ENCODE data around the gene TP73. TPM values are rescaled to one million over a fixed set of nuclear protein-coding genes. Genes with fewer than 3 reads are reported as not detected.

Gene TP73
- 1.4 and 1.5 TPM in 2 replicates for total RNA-seq

DNA sequence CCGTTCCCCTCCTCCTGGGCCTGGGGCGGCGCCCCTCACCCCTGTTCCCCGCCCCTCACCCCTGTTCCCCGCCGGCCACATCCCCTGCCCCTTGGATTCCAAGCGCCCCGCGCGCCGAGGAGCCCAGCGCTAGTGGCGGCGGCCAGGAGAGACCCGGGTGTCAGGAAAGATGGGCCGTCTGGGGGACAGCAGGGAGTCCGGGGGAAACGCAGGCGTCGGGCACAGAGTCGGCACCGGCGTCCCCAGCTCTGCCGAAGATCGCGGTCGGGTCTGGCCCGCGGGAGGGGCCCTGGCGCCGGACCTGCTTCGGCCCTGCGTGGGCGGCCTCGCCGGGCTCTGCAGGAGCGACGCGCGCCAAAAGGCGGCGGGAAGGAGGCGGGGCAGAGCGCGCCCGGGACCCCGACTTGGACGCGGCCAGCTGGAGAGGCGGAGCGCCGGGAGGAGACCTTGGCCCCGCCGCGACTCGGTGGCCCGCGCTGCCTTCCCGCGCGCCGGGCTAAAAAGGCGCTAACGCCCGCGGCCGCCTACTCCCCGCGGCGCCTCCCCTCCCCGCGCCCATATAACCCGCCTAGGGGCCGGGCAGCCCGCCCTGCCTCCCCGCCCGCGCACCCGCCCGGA, at the start of gene TP73:
Gene TP73 (plus strand): TSS at position 587 of the 618 bp plus-strand sequence. CDS start 29,850 bp downstream, outside the sequence.
- H3K4me3 Mint-ChIP-seq: peak within 1 kb of the TSS; percentile 53
- DNase-seq (ENCODE audit: low spot score): no peak
- intact Hi-C loops (cut with micrococcal nuclease): loop anchor here (2.0 kb wide), 1 partner anchor 145 kb away; the partner anchor contains the start of gene LRRC47
- peaks cover 40% of the 10 kb centered on the region for H3K27me3 Mint-ChIP-seq (ENCODE audit: insufficient read depth)
- peaks cover 16% of the 10 kb centered on the region for H3K4me1 Mint-ChIP-seq (ENCODE audit: low read depth)
- no peaks in the 10 kb centered on the region for H3K9me3 Mint-ChIP-seq
- H3K27ac Mint-ChIP-seq: peak within 1 kb of the TSS; percentile 29
- H3K36me3 Mint-ChIP-seq (ENCODE audit: low read depth): peaks cover 2% of the 10 kb centered on the region

DNA sequence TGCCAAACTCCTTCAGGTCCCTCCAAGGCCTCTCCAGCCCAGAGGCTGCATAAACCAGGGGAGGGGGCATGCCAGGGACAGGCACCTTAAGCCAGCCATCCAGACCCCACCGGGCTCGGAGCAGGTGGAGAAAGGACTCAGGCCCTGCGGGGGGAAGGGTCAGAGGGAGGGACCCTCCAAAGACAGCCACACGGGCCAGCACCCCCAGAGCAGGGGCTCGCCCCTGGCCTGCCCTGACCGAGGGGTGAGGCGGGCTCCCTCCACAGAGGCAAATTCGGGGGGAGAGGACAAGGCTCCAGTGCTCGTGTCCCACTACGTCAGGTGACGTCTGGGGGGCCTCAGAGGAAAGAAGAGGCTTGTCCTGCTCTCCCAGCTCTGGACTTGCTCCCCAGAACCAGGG, 49.2 kb upstream of the TP73 start:
- no peak for DNase-seq (ENCODE audit: low spot score)
- Mint-ChIP-seq H3K27me3 (ENCODE audit: insufficient read depth) (no peaks in the 10 kb centered on the region), H3K9me3 (no peaks in the 10 kb centered on the region), H3K27ac (no peak overlapping the region), H3K36me3 (ENCODE audit: low read depth) (no peaks in the 10 kb centered on the region), H3K4me3 (no peak overlapping the region), H3K4me1 (ENCODE audit: low read depth) (no peaks in the 10 kb centered on the region)
- intact Hi-C loops (cut with micrococcal nuclease): no loop called here

DNA sequence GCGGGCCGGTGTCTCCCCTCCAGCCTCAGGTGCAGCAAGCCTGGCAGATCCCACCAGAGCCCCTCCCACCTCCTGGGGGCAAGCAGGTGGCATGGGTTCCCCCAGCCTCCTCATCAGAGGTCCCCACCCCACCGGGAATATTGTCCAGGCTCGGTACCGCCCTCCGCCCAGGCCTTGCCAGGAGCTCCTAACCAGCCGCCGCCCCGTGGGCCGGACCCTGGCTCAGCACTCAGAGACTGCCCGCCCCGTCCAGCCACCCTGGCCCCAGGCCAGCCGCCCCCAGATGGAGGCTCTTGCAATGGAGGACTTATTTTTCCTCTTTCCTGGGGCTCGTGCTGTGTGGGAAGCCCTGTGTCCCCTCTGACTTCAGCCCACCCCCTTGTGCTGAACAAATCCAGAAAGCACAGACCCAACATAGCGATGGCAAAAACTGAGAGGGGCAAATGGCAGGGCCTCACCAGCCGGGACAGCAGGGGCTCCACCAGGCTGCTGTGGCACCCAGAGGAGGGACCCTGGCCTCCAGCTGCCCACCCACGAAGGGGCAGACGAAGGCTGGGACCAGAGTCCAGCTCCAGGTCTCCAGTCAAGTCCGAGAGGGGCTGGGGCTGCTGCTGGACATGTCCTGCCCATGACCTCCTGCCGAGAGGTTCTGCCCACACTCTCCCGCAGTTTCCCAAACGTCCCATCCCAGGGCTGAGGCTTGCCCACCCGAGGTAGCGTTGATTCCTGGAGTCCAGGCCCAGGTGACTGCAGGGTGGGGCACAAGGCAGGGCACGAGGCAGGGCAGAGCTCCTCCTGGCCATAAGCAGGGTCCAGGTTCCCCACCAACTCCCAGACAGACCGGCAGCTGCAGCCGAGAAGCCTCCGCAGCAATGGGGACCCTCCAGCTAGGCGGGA, 48.5 kb upstream of the TP73 start:
- no peak for DNase-seq (ENCODE audit: low spot score)
- H3K9me3 Mint-ChIP-seq: no peaks in the 10 kb centered on the region
- no peaks in the 10 kb centered on the region for H3K27me3 Mint-ChIP-seq (ENCODE audit: insufficient read depth)
- no peaks in the 10 kb centered on the region for H3K36me3 Mint-ChIP-seq (ENCODE audit: low read depth)
- intact Hi-C loops (cut with micrococcal nuclease): no loop called here
- no peaks in the 10 kb centered on the region for H3K4me1 Mint-ChIP-seq (ENCODE audit: low read depth)
- H3K4me3 Mint-ChIP-seq: no peak overlapping the region
- no peak overlapping the region for H3K27ac Mint-ChIP-seq

DNA sequence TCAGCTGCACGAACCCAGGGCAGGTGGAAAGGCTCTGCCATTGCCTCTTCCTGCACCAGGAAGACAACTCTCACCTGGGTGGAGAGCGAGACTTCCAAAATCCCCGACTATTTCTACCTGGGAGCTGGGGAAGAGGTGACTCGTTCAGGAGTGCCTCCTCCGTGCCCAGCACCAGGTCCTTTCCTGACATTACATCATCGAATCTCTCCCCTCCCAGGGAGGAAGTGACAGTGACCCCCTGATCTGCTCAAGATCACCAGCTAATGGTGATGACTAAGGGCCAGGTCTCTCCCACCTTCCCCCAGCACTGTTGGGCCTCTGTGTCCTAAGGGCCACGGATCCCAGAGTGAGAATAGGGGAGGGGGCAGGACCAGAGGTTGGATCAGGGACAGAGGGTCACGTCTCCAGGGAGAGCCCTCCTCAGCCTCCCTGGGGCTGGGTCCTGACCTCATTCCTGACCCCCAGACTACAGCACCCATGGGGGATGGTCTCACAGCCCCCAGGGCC, 47.8 kb upstream of the TP73 start:
- H3K4me1 Mint-ChIP-seq (ENCODE audit: low read depth): no peaks in the 10 kb centered on the region
- H3K4me3 Mint-ChIP-seq: no peak overlapping the region
- peaks cover 2% of the 10 kb centered on the region for H3K27me3 Mint-ChIP-seq (ENCODE audit: insufficient read depth)
- H3K9me3 Mint-ChIP-seq: no peaks in the 10 kb centered on the region
- no peak overlapping the region for H3K27ac Mint-ChIP-seq
- DNase-seq (ENCODE audit: low spot score): no peak
- intact Hi-C loops (cut with micrococcal nuclease): no loop called here
- no peaks in the 10 kb centered on the region for H3K36me3 Mint-ChIP-seq (ENCODE audit: low read depth)

DNA sequence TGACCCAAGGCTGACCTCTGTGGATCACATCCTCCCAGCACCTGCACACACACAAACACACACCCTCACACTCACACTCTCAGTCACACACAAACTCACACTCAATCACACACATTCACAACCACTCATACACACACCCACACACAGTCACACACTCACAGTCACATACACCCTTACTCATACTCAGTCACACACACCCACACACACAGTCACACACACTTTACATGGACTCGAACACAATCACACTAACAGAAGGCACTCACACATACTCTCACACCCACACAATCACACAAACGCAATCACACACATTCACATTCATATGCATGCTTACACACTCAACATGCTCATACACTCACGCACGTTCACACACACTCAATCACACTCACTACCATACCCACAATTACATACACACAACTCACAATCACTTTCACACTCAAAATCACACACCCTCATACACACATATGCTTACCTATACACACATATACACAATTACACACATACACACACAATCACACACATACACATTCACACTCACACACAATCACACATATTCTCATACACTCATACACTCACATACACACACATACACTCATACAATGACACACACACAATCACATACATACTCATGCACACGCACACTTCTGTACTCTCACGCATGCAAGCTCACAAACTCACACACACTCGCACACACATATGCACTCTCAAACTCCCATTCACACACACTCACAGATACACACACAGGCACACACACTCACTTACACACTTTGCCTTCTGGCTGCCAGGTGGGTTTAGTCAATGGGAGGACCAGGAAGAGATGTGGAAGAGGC, 47.1 kb upstream of the TP73 start:
- intact Hi-C loops (cut with micrococcal nuclease): no loop called here
- H3K27ac Mint-ChIP-seq: no peak overlapping the region

DNA sequence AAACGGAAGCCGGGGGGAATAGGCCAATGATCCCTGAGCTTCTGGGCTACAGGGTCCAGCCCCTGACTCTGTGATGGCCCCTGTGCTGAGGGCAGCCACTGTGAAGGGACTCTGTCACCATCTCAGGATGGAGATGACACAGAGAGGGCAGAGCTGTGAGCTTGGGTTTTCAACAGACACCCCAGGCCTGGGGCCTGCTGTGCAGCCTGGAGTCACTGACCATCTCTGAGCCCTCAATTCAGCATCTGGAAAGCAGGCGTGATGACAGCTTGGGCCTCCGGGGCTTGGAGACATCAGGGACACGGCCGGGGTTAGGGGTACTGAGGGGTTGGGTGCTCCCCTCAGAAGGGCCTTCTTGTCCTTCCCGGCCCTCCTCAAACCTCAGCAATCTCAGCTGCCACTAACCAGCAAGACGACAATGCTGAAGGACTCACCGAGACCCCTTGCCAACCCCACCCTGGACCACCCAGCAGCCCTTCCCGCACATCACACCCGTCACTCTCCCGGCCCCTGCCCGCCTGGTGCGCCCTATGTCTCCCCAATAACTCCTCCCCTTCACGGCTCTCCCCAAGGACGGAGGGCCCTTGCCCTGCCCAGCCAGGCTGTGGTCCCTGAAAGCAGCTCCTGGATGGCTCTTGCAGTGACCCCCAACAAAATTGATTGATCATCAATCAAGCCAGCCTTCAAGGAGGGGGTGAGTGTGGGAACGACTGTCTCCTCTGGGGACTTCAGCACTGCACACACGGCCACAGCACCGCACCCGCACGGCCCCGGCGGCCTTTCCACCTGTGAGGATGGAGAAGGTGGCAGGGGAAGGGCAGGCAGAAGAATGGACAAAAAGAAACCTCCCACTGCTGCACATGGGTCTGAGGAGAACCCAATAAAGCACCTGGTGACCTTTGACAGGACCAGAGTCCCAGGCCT, 45.3 kb upstream of the TP73 start:
- Mint-ChIP-seq H3K36me3 (ENCODE audit: low read depth) (no peaks in the 10 kb centered on the region), H3K4me1 (ENCODE audit: low read depth) (no peaks in the 10 kb centered on the region), H3K9me3 (no peaks in the 10 kb centered on the region), H3K4me3 (no peak overlapping the region), H3K27me3 (ENCODE audit: insufficient read depth) (peaks cover 11% of the 10 kb centered on the region), H3K27ac (no peak overlapping the region)
- intact Hi-C loops (cut with micrococcal nuclease): no loop called here
- no peak for DNase-seq (ENCODE audit: low spot score)

More for the DNA sequence above, 47.1 kb upstream of the TP73 start:
- Mint-ChIP-seq H3K27me3 (ENCODE audit: insufficient read depth) (peaks cover 2% of the 10 kb centered on the region), H3K9me3 (no peaks in the 10 kb centered on the region), H3K4me3 (no peak overlapping the region), H3K4me1 (ENCODE audit: low read depth) (no peaks in the 10 kb centered on the region), H3K36me3 (ENCODE audit: low read depth) (no peaks in the 10 kb centered on the region)
- no peak for DNase-seq (ENCODE audit: low spot score)

DNA sequence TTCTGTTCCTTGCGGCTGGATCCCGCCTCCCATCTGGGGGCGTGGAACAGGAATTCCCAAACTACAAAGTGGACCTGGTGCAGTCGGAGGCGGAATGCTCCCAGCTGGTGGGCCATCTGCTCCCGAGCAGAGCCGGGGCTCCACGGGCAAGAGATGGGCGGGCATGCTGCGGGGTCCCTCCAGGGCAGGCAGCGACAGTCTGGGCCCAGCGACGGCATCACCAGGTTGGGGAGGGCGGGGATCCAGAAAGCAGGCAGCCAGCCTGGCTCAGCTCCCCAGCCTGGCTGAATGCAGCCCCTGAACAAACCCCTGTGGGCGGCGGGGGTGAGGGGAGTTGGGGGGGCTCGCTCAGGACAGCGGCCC, 44.6 kb upstream of the TP73 start:
- Mint-ChIP-seq H3K36me3 (ENCODE audit: low read depth) (no peaks in the 10 kb centered on the region), H3K4me3 (no peak overlapping the region)

DNA sequence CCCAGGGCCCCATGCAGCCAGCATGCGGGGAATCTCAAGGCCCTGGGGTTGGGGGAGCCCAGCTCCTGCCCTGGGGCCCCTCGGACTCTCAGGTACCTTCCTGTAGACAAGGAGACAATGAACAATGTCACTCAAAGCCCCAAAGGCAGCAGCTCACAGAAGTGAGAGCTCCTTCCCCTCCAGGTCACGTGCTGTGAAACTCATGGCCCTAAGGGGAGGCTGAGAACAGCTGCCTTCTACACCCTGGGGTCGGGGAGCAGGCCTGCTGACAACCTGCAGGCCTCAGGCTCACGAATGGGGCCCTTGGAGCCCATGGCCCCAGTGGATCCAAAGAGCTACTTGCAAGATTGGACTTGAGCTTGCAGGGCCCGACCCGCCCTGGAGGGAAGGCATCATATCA, 44.2 kb upstream of the TP73 start:
- no peaks in the 10 kb centered on the region for H3K4me1 Mint-ChIP-seq (ENCODE audit: low read depth)
- intact Hi-C loops (cut with micrococcal nuclease): no loop called here
- no peak overlapping the region for H3K4me3 Mint-ChIP-seq
- H3K27ac Mint-ChIP-seq: no peak overlapping the region
- no peaks in the 10 kb centered on the region for H3K36me3 Mint-ChIP-seq (ENCODE audit: low read depth)
- H3K9me3 Mint-ChIP-seq: no peaks in the 10 kb centered on the region
- peaks cover 16% of the 10 kb centered on the region for H3K27me3 Mint-ChIP-seq (ENCODE audit: insufficient read depth)
- no peak for DNase-seq (ENCODE audit: low spot score)

More for the DNA sequence above, 44.6 kb upstream of the TP73 start:
- intact Hi-C loops (cut with micrococcal nuclease): no loop called here
- Mint-ChIP-seq H3K27ac (no peak overlapping the region), H3K4me1 (ENCODE audit: low read depth) (no peaks in the 10 kb centered on the region), H3K9me3 (no peaks in the 10 kb centered on the region), H3K27me3 (ENCODE audit: insufficient read depth) (peaks cover 16% of the 10 kb centered on the region)
- no peak for DNase-seq (ENCODE audit: low spot score)

DNA sequence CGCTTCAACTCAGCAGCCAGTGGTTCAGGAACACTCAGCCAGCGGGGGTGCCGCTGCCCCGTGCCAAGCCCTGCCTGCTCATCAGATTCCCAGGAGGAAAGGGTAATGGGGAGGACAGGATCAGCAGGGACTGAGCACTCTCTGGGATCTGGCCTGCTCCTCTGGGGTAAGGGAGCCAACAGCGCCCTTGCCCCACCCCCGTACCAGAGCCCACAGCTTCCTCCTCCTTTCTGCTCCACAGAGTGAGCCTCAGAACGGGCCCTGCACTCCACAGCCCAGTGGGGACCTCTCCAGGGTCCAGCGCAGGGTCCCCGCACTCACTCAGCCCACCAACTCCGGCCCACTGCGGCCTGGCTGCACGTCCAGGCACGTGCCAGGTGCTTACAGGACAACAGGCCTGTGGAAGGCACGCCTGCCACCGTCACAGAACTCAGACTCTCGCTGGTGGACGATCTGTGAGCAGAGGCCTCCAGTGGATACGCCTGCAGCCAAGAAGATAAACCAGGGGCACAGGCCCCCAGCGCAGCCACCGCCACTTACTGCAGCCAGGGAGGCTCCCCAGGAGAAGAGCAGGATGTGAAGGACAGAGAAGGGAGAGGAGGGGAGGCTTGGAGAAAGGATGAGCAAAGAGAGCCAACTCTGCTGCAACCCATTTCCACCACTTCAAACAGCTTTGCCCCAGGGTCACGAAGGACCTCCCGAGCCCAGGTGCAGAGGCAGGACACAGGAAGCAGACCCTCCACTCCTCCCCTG, 43.1 kb upstream of the TP73 start:
- Mint-ChIP-seq H3K27ac (no peak overlapping the region), H3K27me3 (ENCODE audit: insufficient read depth) (peaks cover 21% of the 10 kb centered on the region), H3K9me3 (no peaks in the 10 kb centered on the region), H3K4me3 (no peak overlapping the region), H3K36me3 (ENCODE audit: low read depth) (no peaks in the 10 kb centered on the region), H3K4me1 (ENCODE audit: low read depth) (no peaks in the 10 kb centered on the region)
- intact Hi-C loops (cut with micrococcal nuclease): no loop called here
- no peak for DNase-seq (ENCODE audit: low spot score)

DNA sequence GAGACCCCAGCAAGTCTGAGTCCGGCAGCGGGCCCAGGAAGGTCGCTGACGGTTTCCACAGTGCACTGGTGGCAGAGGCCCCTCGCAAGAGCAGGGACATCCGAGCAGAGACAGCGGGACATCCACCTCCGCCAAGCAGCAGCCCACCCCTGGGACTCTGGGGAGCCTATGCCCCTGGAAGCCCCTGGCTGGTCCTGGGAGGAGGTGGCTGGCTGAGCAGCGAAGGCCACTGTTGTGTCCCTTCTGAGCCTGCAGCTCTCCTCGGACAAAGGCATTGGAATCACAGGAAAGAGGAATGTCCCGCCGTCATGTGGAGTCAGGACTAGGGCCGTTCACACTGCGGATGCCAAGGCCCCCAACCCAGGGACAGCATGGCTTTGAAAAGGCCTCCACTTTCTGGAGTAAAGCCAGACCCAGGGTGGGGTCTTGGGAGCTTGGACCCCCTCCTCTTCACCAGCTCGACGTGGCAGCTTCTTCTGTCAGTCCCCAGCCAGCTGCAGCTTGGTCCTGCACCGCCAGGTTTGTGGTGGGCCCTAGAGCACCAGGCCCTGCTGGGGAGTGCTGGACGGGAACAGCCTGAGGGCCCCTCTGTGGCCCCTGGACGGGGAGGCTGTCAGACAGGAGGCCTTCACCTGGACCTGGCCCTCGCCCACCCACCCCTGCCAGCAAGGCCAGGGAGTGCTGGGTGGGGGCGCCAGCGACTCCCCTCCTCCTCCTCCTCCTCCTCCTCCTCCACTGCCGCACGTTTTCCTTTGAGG, 42.4 kb upstream of the TP73 start:
- Mint-ChIP-seq H3K4me1 (ENCODE audit: low read depth) (no peaks in the 10 kb centered on the region), H3K9me3 (no peaks in the 10 kb centered on the region), H3K4me3 (no peak overlapping the region), H3K27me3 (ENCODE audit: insufficient read depth) (peaks cover 21% of the 10 kb centered on the region), H3K27ac (no peak overlapping the region), H3K36me3 (ENCODE audit: low read depth) (no peaks in the 10 kb centered on the region)
- intact Hi-C loops (cut with micrococcal nuclease): no loop called here
- DNase-seq (ENCODE audit: low spot score): no peak

DNA sequence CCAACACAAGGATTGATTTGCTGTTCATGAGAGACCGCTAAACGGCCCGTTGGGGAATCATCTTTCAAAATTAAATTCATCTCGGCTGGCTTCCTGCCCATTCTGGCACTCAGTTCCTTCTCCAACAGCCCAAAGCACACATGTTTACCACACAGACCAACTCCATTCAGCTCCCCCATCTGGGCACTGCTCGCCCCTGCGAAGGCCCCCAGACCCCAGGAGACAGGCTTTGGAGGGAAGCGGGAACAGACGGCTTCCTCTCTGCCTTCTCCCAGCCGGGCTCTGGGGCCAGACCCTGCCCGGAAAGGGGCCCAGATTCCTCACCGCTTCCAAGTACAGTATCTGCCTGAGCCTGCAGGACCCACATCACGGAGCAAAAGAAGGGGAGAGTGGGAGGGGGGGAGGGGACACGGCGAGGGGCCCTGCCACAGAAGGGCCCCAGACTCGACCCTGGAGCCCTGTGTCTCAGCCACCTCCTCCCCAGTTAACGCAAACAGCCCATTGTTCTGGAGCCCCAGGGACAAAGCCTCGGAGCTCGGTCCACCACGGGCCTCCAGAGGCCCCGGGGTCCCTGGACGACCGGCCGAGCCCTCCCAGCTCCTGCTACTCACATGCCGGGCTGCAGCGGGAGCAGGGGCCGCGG, 41.7 kb upstream of the TP73 start:
- H3K4me1 Mint-ChIP-seq (ENCODE audit: low read depth): no peaks in the 10 kb centered on the region
- no peak overlapping the region for H3K4me3 Mint-ChIP-seq
- H3K27me3 Mint-ChIP-seq (ENCODE audit: insufficient read depth): peaks cover 23% of the 10 kb centered on the region
- H3K9me3 Mint-ChIP-seq: no peaks in the 10 kb centered on the region
- intact Hi-C loops (cut with micrococcal nuclease): no loop called here
- no peak for DNase-seq (ENCODE audit: low spot score)
- no peaks in the 10 kb centered on the region for H3K36me3 Mint-ChIP-seq (ENCODE audit: low read depth)
- no peak overlapping the region for H3K27ac Mint-ChIP-seq
